ENCODE data around the gene CDH13.

CDH13 gene

DNA sequence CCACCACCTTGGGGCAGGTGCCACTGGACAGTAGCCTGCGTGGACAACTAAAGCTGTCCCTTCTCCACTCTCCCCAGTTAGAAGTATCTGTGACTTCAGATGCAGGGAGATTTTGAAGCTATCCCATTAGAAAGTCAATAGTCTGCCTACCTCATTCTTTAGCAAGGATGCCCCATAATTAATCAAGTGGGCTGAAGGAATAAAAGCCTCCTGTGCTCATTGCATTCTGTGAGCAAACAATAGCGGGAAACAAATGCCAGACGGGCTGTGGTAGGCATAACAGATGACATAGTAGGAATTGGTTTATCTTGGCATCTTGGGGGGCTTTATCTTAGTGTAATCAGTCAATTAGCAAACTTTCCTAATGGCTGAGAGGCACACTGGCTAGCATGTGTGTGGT lies 1084.3 kb downstream of the CDH13 start:
- DNase-seq = no peak

DNA sequence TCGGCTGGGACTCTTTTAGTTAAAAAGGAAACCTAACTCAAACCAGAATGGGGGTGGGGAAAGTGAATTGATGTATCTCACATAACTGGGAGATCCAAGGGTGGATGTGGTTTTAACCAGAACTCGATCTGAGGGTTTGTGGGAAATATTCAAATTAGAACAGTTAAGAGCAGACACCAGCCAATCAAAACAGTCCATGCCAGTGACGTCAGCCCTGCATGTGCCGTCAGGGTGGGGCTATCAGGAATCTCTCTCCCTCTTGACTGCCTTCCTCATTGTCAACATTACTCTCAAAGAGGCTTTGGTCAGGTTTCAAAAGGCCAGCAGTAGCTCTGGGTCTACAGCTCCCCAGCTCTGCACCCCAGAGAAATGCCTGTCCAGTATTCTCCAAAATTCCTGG lies 1086.8 kb downstream of the CDH13 start:
- DNase-seq = no peak

DNA sequence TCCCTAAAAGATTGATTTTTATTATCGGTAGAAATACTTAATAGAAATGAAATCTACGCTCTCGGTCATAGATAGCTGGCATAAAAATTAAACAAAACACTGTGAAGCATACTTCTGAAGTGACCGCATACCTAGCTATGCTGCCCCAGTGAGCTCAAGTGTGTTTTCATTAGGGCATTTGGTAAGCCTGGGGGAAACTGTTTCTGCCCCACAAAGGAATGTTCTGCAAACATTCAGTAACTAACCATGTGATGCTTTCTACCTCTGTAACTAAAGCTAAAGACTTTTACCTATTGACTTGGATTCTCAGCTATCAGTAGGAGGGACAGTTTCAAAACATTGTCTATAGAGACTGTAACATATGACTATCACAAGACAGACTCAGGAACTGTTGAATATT lies 1087.5 kb downstream of the CDH13 start:
- no peak for DNase-seq

GRCh38 chr16:83715217-83715920 lies 1088.6 kb downstream of the CDH13 start:
- peak; percentile 19 for DNase-seq

DNA sequence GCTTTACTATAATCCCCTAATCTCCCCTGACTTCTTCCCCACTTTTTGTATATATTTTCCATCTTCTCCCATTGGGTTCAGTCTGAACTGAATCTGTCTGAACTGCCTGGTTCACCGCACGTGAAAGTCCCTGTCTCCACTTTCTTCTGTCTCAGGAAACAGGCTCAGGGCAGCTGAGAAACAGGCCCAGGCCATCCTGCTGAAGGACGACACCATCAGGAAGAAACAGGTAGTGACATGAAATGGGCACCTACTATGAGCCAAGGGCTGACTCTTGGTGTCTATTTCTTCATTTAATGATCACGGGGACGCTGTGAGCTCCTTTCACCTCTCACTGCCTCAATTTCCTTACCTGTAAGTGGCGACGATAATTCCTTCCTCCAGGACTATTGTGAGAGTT lies 1090.5 kb downstream of the CDH13 start:
- DNase-seq = no peak

GRCh38 chr16:83717814-83718213 lies 1091.0 kb downstream of the CDH13 start:
- no peak for DNase-seq

DNA sequence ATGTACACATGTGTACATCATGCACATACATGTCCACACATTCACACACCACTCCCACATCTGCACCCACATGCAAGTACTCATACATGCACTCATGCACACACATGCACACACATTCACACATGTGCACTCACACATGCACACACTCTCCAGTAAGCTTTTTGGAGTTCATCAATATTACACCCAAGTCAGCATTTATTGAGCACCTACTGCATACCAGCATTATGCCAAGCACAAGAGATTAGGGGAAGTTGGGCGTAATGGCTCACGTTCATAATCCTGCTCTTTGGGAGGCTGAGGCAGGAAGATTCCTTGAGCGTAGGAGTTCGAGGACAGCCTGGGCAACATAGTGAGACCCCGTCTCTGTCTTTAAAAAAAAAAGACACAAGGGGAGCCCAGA lies 1093.4 kb downstream of the CDH13 start:
- DNase-seq = no peak

DNA sequence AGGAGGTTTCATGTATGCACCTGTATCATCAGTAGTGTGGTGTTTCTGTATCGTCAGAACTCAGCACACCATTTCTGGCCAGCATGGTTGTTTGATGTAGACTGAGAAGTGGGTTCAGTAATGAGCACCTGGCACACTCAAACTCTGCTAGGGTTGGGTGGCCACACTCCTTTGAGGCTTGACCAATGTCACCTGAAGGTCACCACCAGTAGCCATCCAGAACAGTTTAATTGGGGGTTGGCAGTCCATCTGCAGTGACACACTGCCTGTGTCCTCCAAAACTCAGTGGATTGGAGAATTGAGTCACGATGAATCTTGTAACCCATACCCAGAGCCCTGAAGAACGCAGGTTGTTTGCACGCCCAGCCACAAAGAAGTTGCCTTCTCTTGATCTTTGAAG lies 1094.2 kb downstream of the CDH13 start:
- no peak for DNase-seq

DNA sequence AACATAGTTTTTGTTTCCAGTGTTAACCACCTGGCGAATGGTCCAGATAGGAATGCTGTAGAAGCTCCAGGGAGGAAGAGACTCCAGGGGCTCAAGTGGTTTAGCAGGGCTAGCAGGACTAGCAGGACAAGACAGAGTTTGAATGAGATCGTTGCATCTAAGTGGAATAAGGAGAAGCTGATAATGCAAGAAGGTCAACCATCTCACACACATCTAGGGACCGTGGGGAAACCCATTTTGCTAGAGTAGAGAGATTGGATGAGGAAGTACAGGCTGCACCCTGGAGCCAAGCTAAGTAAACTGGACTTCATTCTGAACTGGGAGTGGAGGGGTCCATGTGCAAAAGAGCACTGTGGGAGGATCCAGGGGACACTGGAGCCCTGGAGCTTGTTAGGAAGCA lies 1094.9 kb downstream of the CDH13 start:
- DNase-seq = no peak

DNA sequence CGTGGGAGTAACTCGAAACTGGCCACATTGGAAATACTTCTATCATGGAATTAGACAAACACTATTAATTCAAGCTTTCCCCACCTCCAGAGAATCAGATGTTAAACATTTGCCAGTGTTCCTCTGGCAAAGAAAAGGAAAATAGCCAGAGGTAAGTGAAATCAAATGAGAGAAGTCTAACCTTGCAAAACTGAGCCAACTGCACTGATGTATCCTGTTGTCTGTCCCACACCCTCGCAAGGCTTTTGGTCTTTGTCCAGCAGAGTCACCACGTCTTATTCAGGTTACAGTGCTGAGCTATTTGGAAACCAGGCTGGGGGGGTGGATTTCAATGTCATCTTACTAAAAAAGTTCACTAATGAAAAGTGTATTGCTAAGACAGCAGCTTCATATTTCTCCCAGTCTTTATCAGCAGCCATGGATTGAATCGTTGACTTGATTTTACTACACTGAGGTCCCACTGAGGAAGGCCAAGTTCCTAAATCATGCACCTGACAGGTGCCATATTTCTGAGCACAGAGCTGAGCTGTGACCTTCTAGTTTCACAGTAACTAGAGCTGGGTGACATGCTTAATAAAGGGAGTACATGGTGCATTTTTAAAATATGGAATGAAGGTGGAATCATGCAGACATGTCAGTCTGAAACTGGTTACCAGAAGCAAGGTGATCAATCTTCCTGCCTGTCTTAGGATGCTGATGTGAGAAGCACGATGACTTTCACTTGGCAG lies 1095.9 kb downstream of the CDH13 start:
- no peak for DNase-seq

GRCh38 chr16:83723244-83723643 lies 1096.5 kb downstream of the CDH13 start:
- no peak for DNase-seq

- DNase-seq = no peak
Observed at GRCh38 chr16:83723901-83724300, 1097.1 kb downstream of the CDH13 start.

- DNase-seq = no peak
Observed at GRCh38 chr16:83724585-83724984, 1097.8 kb downstream of the CDH13 start.

- no peak for DNase-seq
Observed at GRCh38 chr16:83725313-83725712, 1098.5 kb downstream of the CDH13 start.

GRCh38 chr16:83727018-83727417 lies 1100.2 kb downstream of the CDH13 start:
- DNase-seq = no peak

GRCh38 chr16:83727751-83728352 lies 1101.1 kb downstream of the CDH13 start:
- no peak for DNase-seq

DNA sequence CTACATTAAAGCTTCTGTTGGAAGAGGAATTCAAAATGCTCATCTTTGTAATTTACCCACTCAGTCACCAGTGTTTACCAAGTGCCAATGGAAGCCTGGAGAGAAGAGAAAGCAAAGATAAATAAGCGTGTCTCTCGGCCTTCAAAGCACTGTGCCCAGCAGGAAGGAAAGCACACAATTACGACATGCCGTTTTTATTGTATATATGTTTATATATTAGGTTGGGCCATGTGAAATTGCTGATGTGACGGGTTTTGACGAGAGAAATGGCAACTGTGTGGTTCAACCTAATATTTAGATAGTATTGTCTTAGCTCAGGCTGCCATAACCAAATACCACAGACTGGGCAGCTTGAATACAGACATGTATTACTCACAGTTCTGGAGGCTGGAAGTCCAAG lies 1101.7 kb downstream of the CDH13 start:
- no peak for DNase-seq

GRCh38 chr16:83730812-83731211 lies 1104.0 kb downstream of the CDH13 start:
- DNase-seq = no peak

DNA sequence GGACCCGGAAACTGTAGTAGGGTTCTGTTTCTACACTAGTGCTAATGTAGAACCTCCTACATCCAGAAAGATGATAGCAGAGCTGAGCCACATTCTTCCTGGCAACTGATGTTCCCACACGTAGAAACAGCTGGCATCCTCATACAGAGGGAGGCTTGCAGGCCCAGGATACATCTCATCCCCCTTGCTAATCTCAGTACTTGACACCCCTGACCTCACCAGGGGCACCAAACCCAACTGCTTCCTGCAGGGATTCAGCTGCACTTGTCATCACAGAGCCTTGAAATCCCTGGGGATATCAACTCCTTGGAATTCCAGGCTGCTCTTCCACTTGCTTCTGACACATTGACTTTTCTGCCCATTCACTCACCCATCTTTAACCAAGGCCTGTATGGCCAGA lies 1105.8 kb downstream of the CDH13 start:
- no peak for DNase-seq

DNA sequence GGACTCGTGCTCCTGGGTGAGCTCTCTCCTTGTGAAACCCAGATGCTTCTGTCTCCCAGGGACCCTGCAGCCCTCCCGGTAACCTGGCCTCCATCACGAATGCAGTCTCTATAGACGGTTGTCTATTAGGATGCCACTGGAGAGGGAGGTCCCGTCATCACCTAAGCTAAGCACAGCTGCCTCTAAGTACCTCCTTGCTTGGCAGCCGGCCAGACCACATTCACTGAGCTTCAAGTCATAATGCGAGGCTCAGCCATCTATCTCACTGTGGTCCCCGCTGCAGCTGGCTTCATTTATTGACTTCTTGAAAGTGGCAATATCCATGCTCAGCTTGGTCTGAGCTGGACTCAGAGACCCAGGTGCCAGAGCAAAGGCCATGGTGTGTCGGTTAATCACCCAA lies 1106.5 kb downstream of the CDH13 start:
- DNase-seq = peak; percentile 48

GRCh38 chr16:83734136-83734535 lies 1107.4 kb downstream of the CDH13 start:
- no peak for DNase-seq

- no peak for DNase-seq
Observed at GRCh38 chr16:83737729-83738354, 1111.1 kb downstream of the CDH13 start.

DNA sequence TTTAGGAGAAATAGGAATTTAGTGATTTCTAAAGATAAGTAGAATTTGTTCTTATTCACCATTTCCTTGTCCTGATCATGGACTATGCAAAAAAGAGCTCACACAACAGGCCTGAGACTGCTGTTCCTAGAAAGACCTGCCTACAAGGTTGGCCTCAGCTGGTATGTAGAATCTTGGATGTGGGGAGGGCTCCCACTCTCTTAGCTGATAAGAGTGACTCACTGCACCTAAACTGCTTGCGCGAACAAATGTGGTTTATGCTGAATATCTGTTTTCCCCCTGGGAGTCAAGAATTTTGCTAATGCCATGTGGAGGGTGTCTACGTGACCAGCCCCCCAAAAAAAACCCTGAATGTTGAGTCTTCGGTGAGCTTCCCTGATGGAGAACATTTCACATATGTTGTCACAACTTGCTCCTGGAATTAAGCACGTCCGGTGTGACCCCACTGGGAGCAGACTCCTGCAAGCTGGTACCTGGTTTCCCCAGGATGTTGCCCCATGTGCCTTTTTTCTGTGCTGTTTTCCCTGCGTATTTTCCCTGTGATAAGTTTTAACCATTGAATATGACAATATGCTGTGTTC lies 1112.2 kb downstream of the CDH13 start:
- DNase-seq = no peak
